Measurements from ENCODE around the gene KDM1A.

KDM1A gene

GRCh38 chr1:23079025-23079424, 59.8 kb downstream of the KDM1A start:
- no peak for DNase-seq

- no peak for DNase-seq
These were observed 61.6 kb downstream of the KDM1A start for GRCh38 chr1:23080885-23081284.

- no peak for DNase-seq
These were observed 62.1 kb downstream of the KDM1A start for GRCh38 chr1:23081376-23081775.

GRCh38 chr1:23083714-23084480, 64.6 kb downstream of the KDM1A start:
- no peak for DNase-seq

GRCh38 chr1:23084880-23085279, 65.6 kb downstream of the KDM1A start:
- DNase-seq, result no peak

GRCh38 chr1:23085696-23086095, 66.4 kb downstream of the KDM1A start:
- no peak for DNase-seq

GRCh38 chr1:23088027-23088426, 68.8 kb downstream of the KDM1A start:
- DNase-seq, result no peak

- no peak for DNase-seq
These were observed 70.8 kb downstream of the KDM1A start for GRCh38 chr1:23090056-23090455.

- no peak for DNase-seq
These were observed 72.3 kb downstream of the KDM1A start for GRCh38 chr1:23091545-23091944.

GRCh38 chr1:23092447-23092846, 73.2 kb downstream of the KDM1A start:
- no peak for DNase-seq

GRCh38 chr1:23097316-23097715, 78.0 kb downstream of the KDM1A start:
- DNase-seq, result no peak

- peak; percentile 69 for DNase-seq
These were observed 79.3 kb downstream of the KDM1A start for GRCh38 chr1:23098463-23099170.

- DNase-seq, result no peak
These were observed 79.9 kb downstream of the KDM1A start for GRCh38 chr1:23099171-23099536.

GRCh38 chr1:23100074-23100748, 80.9 kb downstream of the KDM1A start:
- DNase-seq, result peak; percentile 83

GRCh38 chr1:23101101-23101827, 82.0 kb downstream of the KDM1A start:
- DNase-seq, result no peak

GRCh38 chr1:23101887-23102286, 82.6 kb downstream of the KDM1A start:
- DNase-seq, result no peak

- DNase-seq, result no peak
These were observed 83.0 kb downstream of the KDM1A start for GRCh38 chr1:23102289-23102688.

GRCh38 chr1:23103001-23103889, 84.0 kb downstream of the KDM1A start:
- peak; percentile 82 for DNase-seq

GRCh38 chr1:23108918-23109533, 89.8 kb downstream of the KDM1A start:
- peak; percentile 56 for DNase-seq

- DNase-seq, result no peak
These were observed 91.1 kb downstream of the KDM1A start for GRCh38 chr1:23110391-23110790.

Data from activated CD4-positive, alpha-beta T cell treated with anti-CD3 and anti-CD28 coated beads, Interleukin-10, Interleukin-2, amounts not matched to agents 100 ng/mL and 50 ng/mL, durations not matched to agents 16 hours and 8 hours (primary cell).